SK-N-SH (cell line): ENCODE measurements around the gene AFAP1. TPM values are rescaled to one million over a fixed set of nuclear protein-coding genes. Genes with fewer than 3 reads are reported as not detected.

Experiments
- CTCF ChIA-PET: fragments of 300-600, 350-600 bp; formaldehyde crosslinking; extraction: SDS; loops from one replicate; lab custom pipeline; 2021; lab: Yijun Ruan, JAX
- POLR2A ChIA-PET: fragments of 350-600 bp; sonication (Branson Sonifier 250); formaldehyde crosslinking; extraction: SDS; loops from one replicate; lab custom pipeline; 2020; ENCODE audit warnings: antibody characterized with exemption, inconsistent platforms; lab: Yijun Ruan, JAX
- DNase-seq: peaks from one replicate; pipeline ENCODE4 v3.0.0; 2012
- H2AFZ ChIP-seq: fragments of 200-600 bp; sonication (generic); 2 replicates; pipeline ENCODE4 v1.8.1; 2016; ENCODE audit warnings: antibody characterized with exemption, mild to moderate bottlenecking, low read depth
- H3F3A ChIP-seq: fragments of 200-600 bp; sonication (generic); replicated peaks from 2 replicates; pipeline ENCODE3; 2016; ENCODE audit warnings: antibody characterized with exemption, mild to moderate bottlenecking; ENCODE audit not compliant: insufficient read depth
- H3K27ac ChIP-seq, 2 experiments: fragments of 200-500 bp in 1 of 2; fragments of 200-600 bp in 1 of 2; sonication (Bioruptor generic) in 1 of 2; sonication (generic), shearing (Covaris generic) in 1 of 2; 2 replicates each; pipeline versions ENCODE4 v1.5.1 to v1.6.1; 2014 to 2016; ENCODE audit warnings: low read depth in 2 of 2, inconsistent platforms in 1 of 2, low read length in 1 of 2, mild to moderate bottlenecking in 1 of 2, mixed read lengths in 1 of 2
- H3K27me3 ChIP-seq: fragments of 200-600 bp; sonication (generic), shearing (Covaris generic); 2 replicates; pipeline ENCODE4 v1.6.1; 2016; ENCODE audit warnings: mixed run types; ENCODE audit not compliant: insufficient read depth
- H3K36me3 ChIP-seq, 2 experiments: fragments of 200-500 bp in 1 of 2; fragments of 200-600 bp in 1 of 2; sonication (Bioruptor generic) in 1 of 2; sonication (generic) in 1 of 2; replicated peaks in 1 of 2; 2 replicates each; pipeline versions ENCODE3 to v1.5.1; 2014 to 2016; ENCODE audit warnings: low read length in 1 of 2, mild to moderate bottlenecking in 1 of 2; ENCODE audit not compliant: insufficient read depth in 2 of 2, control insufficient read depth in 1 of 2
- H3K4me1 ChIP-seq, 2 experiments: fragments of 200-500 bp in 1 of 2; fragments of 200-600 bp in 1 of 2; sonication (Bioruptor generic) in 1 of 2; sonication (generic), shearing (Covaris generic) in 1 of 2; 2 replicates each; pipeline versions ENCODE4 v1.5.1 to v1.6.1; 2014 to 2016; ENCODE audit warnings: low read depth in 1 of 2, low read length in 1 of 2, mixed run types in 1 of 2; ENCODE audit not compliant: insufficient read depth in 2 of 2, control insufficient read depth in 1 of 2
- H3K4me2 ChIP-seq: fragments of 200-600 bp; sonication (generic), shearing (Covaris generic); 2 replicates; pipeline ENCODE4 v1.6.1; 2017; ENCODE audit warnings: mixed run types
- H3K4me3 ChIP-seq, 2 experiments: fragments of 200-500 bp in 1 of 2; fragments of 200-600 bp in 1 of 2; sonication (Bioruptor generic) in 1 of 2; sonication (generic), shearing (Covaris generic) in 1 of 2; 2 replicates each; pipeline versions ENCODE4 v1.5.1 to v1.8.1; 2014 to 2016; ENCODE audit warnings: low read depth in 2 of 2, inconsistent platforms in 1 of 2, low read length in 1 of 2, mild to moderate bottlenecking in 1 of 2, mixed read lengths in 1 of 2, moderate library complexity in 1 of 2
- H3K79me2 ChIP-seq: fragments of 200-600 bp; sonication (generic); 2 replicates; pipeline ENCODE4 v1.8.1; 2017; ENCODE audit warnings: mild to moderate bottlenecking; ENCODE audit not compliant: insufficient read depth
- H3K9ac ChIP-seq: fragments of 200-600 bp; sonication (generic); 2 replicates; pipeline ENCODE4 v1.6.1; 2017; ENCODE audit warnings: mixed run types
- H3K9me2 ChIP-seq: fragments of 200-600 bp; sonication (generic); 2 replicates; pipeline ENCODE4 v1.6.1; 2017; ENCODE audit warnings: mixed run types
- H3K9me3 ChIP-seq: fragments of 200-600 bp; sonication (generic); 2 replicates; pipeline ENCODE4 v1.6.1; 2017; ENCODE audit warnings: mixed run types, mild to moderate bottlenecking, moderate library complexity
- H4K20me1 ChIP-seq: fragments of 200-600 bp; sonication (generic); 2 replicates; pipeline ENCODE4 v1.6.1; 2017; ENCODE audit warnings: mild to moderate bottlenecking, mixed run types; ENCODE audit not compliant: insufficient read depth
- ELF1 ChIP-seq: IDR thresholded peaks from 2 replicates; pipeline ENCODE4 v1.4.0; 2012
- EP300 ChIP-seq, 2 experiments: IDR thresholded peaks; 2 replicates each; pipeline versions ENCODE4 v1.4.0 to v1.6.1; 2012; ENCODE audit warnings: borderline replicate concordance in 1 of 2, low read depth in 1 of 2, low read length in 1 of 2
- EZH2phosphoT487 ChIP-seq: fragments of 200-600 bp; sonication (generic); IDR thresholded peaks from 2 replicates; pipeline ENCODE4 v1.6.1; 2017; ENCODE audit warnings: low read depth, mixed run types, mild to moderate bottlenecking, antibody characterized with exemption, moderate library complexity, borderline replicate concordance
- FOXM1 ChIP-seq: IDR thresholded peaks from 2 replicates; pipeline ENCODE4 v1.4.0; 2012; ENCODE audit warnings: low read depth, mild to moderate bottlenecking
- GABPA ChIP-seq: IDR thresholded peaks from 2 replicates; pipeline ENCODE4 v1.4.0; 2012; ENCODE audit warnings: low read depth, mild to moderate bottlenecking
- GATA2 ChIP-seq: sonication (generic); formaldehyde crosslinking; IDR thresholded peaks from 2 replicates; pipeline ENCODE4 v1.5.0; 2020; ENCODE audit warnings: mild to moderate bottlenecking, missing genetic modification reagents
- JUND ChIP-seq: IDR thresholded peaks from 2 replicates; pipeline ENCODE4 v1.4.0; 2012
- NFIC ChIP-seq: IDR thresholded peaks from 2 replicates; pipeline ENCODE4 v1.4.0; 2012; ENCODE audit warnings: borderline replicate concordance
- NRF1 ChIP-seq: IDR thresholded peaks from 2 replicates; pipeline ENCODE4 v1.6.1; 2012; ENCODE audit warnings: low read depth, mild to moderate bottlenecking, low read length
- POLR2AphosphoS5 ChIP-seq: IDR thresholded peaks from 2 replicates; pipeline ENCODE4 v1.6.1; 2012; ENCODE audit warnings: low read depth, low read length
- RAD21 ChIP-seq: IDR thresholded peaks from 2 replicates; pipeline ENCODE4 v1.6.1; 2012; ENCODE audit warnings: mild to moderate bottlenecking, low read length
- REST ChIP-seq: IDR thresholded peaks from 2 replicates; pipeline ENCODE4 v1.6.1; 2012; ENCODE audit warnings: mild to moderate bottlenecking, low read depth, low read length, moderate library complexity
- RFX5 ChIP-seq: IDR thresholded peaks from 2 replicates; pipeline ENCODE4 v1.6.1; 2012; ENCODE audit warnings: mild to moderate bottlenecking, improper control_type of control experiment, low read length
- RXRA ChIP-seq: IDR thresholded peaks from 2 replicates; pipeline ENCODE4 v1.4.0; 2012; ENCODE audit warnings: low read depth, mild to moderate bottlenecking, borderline replicate concordance
- SIN3A ChIP-seq: IDR thresholded peaks from 2 replicates; pipeline ENCODE4 v1.6.1; 2012; ENCODE audit warnings: low read depth, mild to moderate bottlenecking, low read length, moderate library complexity, borderline replicate concordance
- SMC3 ChIP-seq: IDR thresholded peaks from 2 replicates; pipeline ENCODE4 v1.6.1; 2012; ENCODE audit warnings: low read depth, low read length, improper control_type of control experiment
- TAF1 ChIP-seq: IDR thresholded peaks from 2 replicates; pipeline ENCODE4 v1.6.1; 2012; ENCODE audit warnings: low read depth, mild to moderate bottlenecking, low read length, moderate library complexity, borderline replicate concordance
- TCF12 ChIP-seq: IDR thresholded peaks from 2 replicates; pipeline ENCODE4 v1.4.0; 2012
- USF1 ChIP-seq: IDR thresholded peaks from 2 replicates; pipeline ENCODE4 v1.4.0; 2012; ENCODE audit warnings: low read depth, borderline replicate concordance
- USF2 ChIP-seq: fragments of 150-350 bp; IDR thresholded peaks from 2 replicates; pipeline ENCODE4 v1.6.1; 2017; ENCODE audit warnings: antibody characterized with exemption, low read length, low read depth, borderline replicate concordance
- WGBS: methylation state at CpG from one replicate; pipeline ENCODE4 v1.1.6; 2017; ENCODE audit warnings: low lambda C conversion rate; 5-methylcytosine and 5-hydroxymethylcytosine counted together
- polyA plus RNA-seq, 3 experiments: library from polyadenylated mRNA; depleted of rRNA; stranded (reverse); fragments of >200 nt; gene quantifications; 2 replicates each; pipeline ENCODE4 v1.2.3, GENCODE V29; 2012
- TF ChIP-seq, protein P1 (sequence below): IDR thresholded peaks from 2 replicates; pipeline ENCODE4; 2012

The AFAP1 gene
- polyA plus RNA-seq, 1 of the 3 experiments (the other 2 are of a cell fraction) = 67.9 TPM

DNA sequence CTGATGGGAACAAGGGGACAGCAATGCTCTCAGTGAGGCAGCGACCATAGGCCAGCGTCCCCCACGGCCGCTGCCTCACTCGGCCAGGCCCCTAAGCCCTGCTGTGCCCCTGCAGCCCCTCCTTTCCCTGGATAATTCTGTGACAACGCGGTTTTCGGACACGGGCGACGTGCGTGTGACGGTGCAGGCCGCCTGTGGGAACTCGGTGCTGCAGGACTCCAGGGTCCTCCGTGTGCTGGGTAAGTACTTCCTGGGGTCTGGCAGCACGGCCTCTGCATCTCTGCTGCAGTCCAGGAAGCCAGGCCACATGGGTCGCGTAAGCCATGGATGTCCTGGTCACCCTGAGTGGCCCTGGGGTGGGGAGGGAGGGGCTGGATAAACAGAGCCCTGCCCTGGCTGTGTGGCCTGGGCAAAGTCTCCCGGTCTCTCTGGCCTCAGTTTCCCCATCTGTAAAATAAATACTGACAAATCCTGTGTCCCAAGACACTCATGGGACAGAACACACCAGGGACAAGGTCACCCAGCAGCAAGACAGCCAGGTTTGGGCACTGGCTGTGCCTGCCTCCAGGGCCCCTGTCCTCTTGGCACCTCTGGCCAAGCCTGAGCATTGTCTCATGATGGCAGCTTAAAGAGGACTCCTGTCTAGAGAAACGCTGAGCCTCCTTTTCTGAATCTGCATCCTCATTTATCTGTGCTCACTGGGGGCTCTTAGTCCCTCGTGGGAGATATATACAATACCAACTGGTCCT, 212.8 kb downstream of the AFAP1 start:
- no peak for DNase-seq
- Histone ChIP-seq H3K4me2 (no peak overlapping the region), H3K4me3 (no peak overlapping the region), H3K36me3 (no peaks in the 10 kb centered on the region), H3F3A (no peaks in the 10 kb centered on the region), H3K79me2 (no peaks in the 10 kb centered on the region), H3K27ac (no peak overlapping the region), H2AFZ (no peak overlapping the region), H3K27me3 (no peaks in the 10 kb centered on the region), H4K20me1 (no peaks in the 10 kb centered on the region), H3K9ac (no peak overlapping the region), H3K4me1 (no peaks in the 10 kb centered on the region), H3K9me3 (no peaks in the 10 kb centered on the region), H3K9me2 (no peaks in the 10 kb centered on the region)
- ChIA-PET CTCF (interaction anchor here (0.6 to 1.2 kb wide), 2 partner anchors 75 to 544 kb away, joined by 3 read pairs; no protein-coding TSS in a partner anchor), POLR2A (no interaction called here)
- WGBS = 89% methylated on average over 17 of the region's 22 CpGs
- no peak for TF ChIP-seq ELF1
- no peak for TF ChIP-seq USF2
- TF ChIP-seq NRF1 = no peak
- TF ChIP-seq SIN3A = no peak
- no peak for TF ChIP-seq JUND

DNA sequence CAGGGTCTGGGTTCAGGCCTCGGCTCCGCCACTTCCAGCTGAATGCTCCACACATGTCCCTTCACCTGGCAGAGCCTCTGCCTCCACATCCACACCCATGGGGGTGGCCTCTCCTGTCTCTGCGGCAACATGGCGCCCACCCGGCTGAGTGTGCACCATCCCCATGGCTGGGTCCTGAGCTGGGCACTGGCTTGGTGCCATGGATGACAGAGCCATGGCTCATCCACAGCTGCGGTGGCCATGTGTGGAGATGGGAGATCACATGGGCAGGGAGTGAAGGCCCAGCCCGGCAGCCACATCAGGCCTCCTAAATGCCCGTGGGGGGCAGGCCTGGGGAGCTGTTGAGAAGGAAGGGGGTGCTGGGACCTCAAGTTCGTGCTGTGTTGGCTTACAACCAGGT, 213.7 kb downstream of the AFAP1 start:
- DNase-seq = no peak
- H3K9me2 ChIP-seq = no peaks in the 10 kb centered on the region
- CTCF ChIA-PET = no interaction called here
- H3K36me3 ChIP-seq = no peaks in the 10 kb centered on the region
- no peak overlapping the region for H3K9ac ChIP-seq
- H2AFZ ChIP-seq = no peak overlapping the region
- no peak overlapping the region for H3K4me2 ChIP-seq
- no peaks in the 10 kb centered on the region for H3F3A ChIP-seq
- WGBS = 54% methylated on average over 7 of the region's 9 CpGs
- H3K4me3 ChIP-seq = no peak overlapping the region
- H4K20me1 ChIP-seq = no peaks in the 10 kb centered on the region
- no peaks in the 10 kb centered on the region for H3K79me2 ChIP-seq
- H3K9me3 ChIP-seq = no peaks in the 10 kb centered on the region
- H3K4me1 ChIP-seq = no peaks in the 10 kb centered on the region
- H3K27me3 ChIP-seq = no peaks in the 10 kb centered on the region
- POLR2A ChIA-PET = no interaction called here
- no peak overlapping the region for H3K27ac ChIP-seq
- TF ChIP-seq JUND (no peak), NRF1 (no peak), RAD21 (no peak), GABPA (no peak), EZH2phosphoT487 (no peak), FOXM1 (no peak), REST (no peak), TAF1 (no peak), USF1 (peak; percentile 73; the same call in 1 of the 2 replicates), RXRA (no peak), POLR2AphosphoS5 (no peak), SMC3 (no peak), EP300 (IDR thresholded peaks at IDR 0.05; ENCODE audit: borderline replicate concordance in 1 of 2, low read depth in 1 of 2, low read length in 1 of 2) (no peak), USF2 (no peak), ELF1 (no peak), GATA2 (no peak), NFIC (peak; percentile 84), RFX5 (no peak), TCF12 (peak; percentile 85)
- TF ChIP-seq, protein P1, sequence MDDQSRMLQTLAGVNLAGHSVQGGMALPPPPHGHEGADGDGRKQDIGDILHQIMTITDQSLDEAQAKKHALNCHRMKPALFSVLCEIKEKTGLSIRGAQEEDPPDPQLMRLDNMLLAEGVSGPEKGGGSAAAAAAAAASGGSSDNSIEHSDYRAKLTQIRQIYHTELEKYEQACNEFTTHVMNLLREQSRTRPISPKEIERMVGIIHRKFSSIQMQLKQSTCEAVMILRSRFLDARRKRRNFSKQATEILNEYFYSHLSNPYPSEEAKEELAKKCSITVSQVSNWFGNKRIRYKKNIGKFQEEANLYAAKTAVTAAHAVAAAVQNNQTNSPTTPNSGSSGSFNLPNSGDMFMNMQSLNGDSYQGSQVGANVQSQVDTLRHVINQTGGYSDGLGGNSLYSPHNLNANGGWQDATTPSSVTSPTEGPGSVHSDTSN = no peak
